ENCODE data around the gene CREBBP.

DNA sequence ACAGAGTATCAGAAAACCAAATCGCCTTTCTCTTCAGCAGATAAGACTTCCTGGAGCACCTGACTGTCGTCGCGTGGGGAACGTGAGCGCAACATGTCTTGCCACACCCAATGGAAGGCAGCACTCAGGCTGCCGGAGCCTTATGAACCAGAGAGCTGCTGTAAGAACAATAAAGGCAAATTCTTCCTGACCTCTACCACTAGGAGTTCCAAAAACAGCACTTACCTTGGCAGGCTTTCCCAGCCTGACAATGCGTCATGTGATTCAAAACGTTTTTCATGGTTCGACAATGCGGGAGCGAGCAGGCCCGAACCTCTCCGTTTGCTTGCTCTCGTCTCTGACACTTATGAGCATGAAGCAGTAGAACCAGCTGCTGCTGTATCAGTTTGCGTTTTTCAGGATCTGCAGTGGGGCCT is 87.3 kb downstream of the CREBBP start:
- TF ChIP-seq POLR2A (IDR thresholded peaks at IDR 0.05; ENCODE audit: low read depth, low read length) (no peak), POLR2AphosphoS5 (IDR thresholded peaks at IDR 0.05; ENCODE audit: low read depth, low read length) (no peak), TAF1 (IDR thresholded peaks at IDR 0.05; ENCODE audit: borderline replicate concordance, low read depth, low read length) (no peak)
